NCI-H2171 (cell line): ENCODE data around the gene PTPRU.

Experiments used
- DNase-seq: peaks from one replicate; lab custom pipeline; 2025; lab: John Stamatoyannopoulos, UW

Gene PTPRU

DNA sequence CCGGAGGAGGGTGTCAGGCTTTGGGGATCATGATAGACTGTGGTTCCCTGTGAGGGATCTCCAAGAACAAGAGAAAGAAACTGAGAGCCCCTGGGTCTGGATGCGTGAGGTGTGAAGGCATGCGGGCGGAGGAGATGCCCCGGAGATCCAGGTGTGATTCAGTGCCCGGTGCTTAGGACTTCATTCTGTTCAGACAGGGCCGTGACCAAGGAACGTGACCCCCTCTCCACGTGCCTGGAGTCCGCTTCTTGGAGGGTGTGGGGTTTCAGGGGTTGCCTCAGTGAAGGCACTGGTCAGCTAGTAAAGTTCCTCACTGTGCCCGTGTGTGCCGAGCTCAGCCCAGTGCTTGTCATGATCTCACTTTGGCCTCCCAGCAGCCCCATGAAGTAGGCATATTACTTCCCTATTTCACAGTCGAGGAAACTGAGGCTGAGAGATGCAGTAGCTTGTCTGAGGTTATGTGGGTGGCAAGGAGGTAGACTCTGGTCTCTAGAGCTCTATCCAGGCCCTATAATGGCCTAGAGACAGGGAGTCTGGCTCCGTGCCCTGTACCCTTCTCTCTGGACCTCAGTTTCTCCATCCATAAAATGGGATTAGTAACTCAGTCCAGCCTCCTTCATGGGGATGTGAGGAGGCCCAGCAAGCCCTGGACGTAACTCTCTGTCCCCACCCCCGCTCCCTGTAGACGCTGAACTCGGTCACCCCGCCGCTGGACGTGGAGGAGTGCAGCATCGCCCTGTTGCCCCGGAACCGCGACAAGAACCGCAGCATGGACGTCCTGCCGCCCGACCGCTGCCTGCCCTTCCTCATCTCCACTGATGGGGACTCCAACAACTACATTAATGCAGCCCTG, 81.0 kb downstream of the PTPRU start:
- no peak for DNase-seq

DNA sequence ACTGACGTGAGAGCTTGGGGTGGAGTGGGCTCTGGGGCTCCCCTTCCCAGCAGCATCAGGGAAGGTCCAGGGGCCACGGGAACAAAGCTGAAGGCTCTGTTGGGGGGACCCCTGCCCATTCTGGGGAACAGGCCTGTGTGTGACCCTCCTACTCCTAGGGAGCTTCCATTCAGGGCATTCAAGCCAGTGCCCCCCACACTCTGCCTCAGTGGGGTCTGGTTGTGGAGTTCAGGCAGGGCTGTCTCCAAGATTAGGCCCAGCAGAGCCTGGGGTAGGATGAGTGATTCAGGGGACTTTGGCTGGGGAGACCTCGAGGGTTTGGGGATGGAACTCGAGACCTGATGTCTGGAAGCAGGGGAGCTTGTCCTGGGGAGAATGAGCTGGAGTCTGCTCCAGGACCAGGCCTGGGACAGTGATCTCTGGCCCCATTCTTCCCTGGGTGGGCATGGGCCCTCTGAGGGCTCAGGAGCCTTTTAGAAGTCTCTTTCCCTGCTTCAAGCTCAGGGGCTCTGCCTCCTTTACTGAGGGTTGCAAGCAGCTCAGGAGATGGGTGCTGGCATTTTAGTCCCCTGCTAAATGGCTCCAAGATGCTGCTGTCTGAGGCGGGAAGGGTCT, 81.7 kb downstream of the PTPRU start:
- DNase-seq, result no peak

DNA sequence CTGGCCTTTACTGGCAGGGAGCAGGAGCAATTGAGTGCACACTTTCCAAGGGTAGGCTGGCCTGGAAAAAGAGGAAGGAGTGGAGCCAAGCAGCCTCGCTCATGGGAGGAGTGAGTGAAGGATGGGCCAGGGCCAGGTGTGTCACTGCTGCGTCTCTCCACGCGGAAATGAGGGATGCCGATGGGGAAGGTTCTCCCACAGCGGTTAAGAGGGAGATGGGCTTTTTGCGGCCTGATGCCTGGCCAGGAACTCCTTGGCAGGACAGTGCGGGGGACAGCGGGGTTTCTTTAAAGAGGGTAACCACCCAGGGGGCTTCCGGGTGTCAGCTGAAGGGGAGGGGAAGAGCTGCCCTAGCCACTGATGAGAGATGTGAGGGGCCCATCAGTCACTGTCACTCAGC, 82.4 kb downstream of the PTPRU start:
- DNase-seq, result no peak

DNA sequence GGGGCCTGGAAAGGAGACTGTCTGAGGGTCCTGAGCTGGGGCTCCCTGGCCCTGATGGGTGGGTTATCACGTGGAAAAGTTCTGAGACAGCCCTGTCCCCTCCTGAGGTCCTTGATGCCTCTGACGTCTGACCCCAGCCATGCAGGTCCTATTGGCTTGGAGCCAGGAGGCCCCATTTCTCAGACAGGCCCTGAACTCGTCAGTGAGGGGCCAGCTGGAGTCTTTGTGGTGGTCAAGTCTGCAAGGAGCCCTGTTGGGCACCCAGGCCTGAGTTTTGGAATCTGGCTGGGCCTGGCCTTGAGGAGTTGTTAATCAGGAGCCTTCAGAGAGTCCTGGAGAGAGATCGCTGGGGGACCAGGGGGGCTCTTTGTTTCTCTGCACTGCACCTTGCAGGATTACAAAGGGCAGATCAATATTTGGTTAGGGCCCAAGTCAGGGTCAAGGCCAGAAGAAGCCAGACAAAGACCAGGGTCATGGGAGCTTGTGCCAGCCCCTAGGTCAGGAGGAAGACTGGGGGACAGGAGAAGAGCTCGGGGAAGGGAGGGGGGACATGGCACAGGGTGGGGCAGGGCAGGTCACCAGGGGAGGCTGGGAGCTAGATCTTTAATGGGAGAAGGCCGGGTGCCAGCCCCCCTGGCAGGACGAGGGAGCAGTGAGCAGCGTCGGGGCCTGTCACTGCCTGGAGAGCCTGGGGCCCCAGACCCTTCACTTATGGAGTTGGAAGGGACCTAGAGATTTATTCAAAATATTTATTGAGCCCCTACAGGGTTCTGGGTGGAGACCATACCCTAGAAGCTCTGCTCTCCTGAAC, 83.2 kb downstream of the PTPRU start:
- DNase-seq, result no peak

DNA sequence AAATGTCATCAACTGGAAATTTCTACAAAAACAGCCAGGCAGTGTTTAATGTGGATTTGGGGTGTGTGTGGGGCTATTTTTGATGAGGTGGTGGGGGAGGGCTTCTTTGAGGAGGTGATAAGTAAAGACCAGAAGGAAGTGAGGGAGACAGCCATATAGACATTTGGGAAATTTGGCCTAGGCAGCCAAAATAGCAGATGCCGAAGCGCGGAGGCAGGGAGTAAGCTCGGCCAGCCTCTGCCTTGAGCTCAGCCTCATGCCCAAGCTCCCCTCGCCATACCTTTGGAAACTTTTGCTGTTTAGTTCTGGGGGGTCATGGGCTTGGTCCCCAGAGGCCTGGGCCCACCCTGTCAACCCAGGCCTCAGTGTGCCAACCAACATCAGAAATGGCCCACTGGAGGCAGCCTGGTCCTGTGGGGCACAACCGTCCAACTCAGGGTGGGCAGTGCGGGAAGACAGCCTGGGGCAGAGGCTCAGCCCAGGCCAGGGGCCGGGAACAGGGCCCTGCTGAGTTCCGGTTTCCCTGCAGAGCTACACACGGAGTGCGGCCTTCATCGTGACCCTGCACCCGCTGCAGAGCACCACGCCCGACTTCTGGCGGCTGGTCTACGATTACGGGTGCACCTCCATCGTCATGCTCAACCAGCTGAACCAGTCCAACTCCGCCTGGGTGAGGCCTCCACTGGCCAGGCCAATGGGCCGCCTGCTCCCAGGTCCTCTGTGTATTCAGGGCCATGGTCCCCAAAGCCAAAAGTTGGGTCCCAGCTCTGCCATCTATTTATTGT, 84.0 kb downstream of the PTPRU start:
- DNase-seq, result no peak

DNA sequence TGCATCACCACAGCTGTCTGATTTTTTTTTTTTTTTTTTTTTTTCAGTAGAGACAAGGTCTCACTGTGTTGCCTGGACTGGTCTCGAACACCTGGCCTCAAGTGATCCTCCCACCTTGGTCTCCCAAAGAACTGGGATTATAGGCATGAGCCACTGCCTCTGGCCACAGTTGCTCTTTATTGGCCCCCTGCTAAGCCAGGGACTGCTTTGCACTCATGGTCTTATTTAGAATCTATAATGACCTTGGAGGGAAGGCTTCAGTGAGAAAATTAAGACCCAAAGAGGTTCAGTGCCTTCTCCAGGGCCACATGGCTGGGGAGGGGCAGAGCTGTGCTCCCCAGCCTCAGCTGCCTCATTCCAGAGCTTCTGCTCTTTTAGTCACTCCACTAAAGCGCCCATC, 84.9 kb downstream of the PTPRU start:
- DNase-seq, result no peak

DNA sequence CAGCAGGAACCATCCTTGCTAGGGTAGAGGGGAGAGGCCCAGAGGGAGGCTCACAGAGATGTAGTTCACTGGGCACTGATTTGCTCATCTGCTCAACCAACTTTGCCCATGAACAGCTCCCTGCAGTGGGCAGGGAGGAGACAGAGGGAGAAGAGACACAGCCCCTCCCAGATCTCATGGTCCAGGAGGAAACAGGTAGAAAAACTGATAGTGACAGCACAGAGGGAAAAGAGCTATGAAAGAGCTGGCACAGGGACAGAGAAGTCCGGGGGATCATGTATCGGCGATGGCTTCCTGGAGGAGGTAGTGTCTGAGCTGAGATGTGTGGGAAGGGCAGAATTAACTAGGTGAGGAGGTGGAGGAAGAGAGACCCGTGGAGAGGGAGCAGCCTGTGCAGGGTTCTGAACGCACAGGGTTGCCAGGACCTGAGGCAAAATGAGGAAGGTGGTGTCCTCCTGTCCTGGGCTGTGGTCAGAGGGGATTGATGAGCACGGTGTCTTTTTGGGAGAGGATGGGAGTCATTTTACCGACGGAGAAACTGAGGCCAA, 85.9 kb downstream of the PTPRU start:
- no peak for DNase-seq

DNA sequence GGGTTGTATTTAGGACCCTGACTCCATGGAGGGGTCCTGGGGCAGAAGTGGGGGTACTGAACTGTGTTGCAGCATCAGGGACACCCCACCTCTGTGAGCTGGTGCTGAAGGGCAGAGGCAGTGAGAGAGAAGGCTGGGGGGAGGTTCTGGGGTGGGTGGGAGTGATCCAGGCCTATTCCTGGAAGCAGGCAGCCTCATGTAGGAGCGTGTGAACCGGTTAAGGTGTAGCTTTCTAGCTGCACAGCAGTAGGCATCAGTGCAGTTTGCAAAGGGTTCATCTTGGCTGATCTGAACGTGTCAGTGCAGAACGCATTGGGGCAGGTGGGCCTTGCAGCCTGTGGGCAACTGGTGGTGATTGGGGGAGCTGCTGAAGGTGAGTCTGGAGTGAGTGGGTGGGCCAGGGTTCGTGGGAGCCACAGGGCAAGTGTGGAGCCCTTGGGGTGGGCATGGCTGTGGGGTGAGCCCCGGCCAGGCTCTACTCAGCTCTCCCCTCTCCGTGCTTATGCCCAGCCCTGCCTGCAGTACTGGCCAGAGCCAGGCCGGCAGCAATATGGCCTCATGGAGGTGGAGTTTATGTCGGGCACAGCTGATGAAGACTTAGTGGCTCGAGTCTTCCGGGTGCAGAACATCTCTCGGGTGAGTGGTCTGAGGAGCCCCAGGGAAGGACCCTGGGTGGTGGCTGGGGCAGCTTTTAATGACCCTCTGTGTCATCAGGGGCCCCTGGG, 86.7 kb downstream of the PTPRU start:
- no peak for DNase-seq

DNA sequence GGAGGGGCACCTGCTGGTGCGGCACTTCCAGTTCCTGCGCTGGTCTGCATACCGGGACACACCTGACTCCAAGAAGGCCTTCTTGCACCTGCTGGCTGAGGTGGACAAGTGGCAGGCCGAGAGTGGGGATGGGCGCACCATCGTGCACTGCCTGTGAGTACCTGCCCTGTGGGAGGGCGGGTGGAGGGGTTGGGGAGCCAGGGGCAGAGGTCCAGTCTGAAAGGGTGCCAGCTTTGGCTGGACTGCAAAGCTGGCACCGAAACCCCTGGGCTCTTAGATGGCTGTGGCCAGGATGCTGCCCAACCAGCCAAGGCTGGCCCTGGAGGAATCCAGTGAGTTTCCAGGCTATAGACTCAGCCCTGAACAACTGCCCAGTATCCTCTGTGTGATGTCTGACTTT, 87.3 kb downstream of the PTPRU start:
- DNase-seq, result no peak

DNA sequence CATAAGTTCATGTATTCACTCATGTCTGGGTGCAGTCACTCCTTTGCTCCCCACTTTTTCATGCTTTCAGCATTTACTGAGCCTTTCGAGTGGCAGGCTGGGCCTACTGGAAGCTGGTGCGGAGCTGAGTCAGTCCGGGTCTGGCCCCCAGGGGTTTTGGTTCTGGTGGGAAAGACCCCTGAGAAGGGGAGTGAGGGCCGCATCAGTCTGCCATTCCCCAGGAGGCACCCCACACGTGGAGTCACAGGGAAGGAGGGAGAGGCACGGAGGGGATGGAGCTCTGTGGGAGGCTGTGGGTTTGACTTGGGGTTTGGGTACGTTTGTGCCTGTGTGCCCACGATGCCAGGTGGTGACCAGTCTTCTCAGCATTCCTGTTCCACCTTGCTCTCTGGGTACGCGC, 87.9 kb downstream of the PTPRU start:
- no peak for DNase-seq

DNA sequence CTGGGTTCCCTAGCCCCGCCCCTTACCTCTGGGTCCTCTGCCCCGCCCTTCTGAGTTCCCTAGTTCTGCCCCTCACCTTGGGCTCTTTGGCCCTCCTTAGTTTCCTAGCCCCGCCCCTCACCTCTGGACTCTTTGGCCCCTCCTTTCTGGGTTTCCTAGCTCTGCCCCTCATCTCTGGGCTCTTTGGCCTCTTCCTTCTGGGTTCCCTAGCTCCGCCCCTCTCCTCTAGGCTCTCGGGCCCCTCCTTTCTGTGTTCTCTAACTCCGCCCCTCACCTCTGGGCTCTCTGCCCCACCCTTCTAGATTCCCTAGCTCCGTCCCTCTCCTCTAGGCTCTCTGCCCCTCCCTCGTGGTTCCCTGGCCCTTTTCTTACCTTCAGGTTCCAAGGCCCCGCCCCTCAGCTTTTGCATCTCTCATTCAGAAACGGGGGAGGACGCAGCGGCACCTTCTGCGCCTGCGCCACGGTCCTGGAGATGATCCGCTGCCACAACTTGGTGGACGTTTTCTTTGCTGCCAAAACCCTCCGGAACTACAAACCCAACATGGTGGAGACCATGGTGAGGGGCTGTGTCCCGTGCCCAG, 88.5 kb downstream of the PTPRU start:
- no peak for DNase-seq

DNA sequence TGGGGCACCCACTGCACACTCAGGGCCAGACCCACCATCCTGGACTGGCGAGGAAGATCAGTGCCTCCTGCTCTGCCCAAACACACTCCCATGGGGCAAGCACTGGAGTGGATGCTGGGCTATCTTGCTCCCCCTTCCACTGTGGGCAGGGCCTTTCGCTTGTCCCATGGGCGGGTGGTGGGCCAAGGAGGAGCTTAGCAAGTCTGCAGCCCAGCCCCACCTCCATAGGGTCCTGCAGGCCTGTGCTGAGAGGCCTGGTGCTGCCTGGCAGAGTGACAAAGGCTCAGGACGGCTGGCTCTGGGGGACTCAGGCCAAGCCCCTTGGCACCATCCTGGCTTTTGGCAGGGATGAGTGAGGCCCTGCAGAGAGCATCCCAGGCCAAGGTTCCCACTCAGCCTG, 89.4 kb downstream of the PTPRU start:
- no peak for DNase-seq

DNA sequence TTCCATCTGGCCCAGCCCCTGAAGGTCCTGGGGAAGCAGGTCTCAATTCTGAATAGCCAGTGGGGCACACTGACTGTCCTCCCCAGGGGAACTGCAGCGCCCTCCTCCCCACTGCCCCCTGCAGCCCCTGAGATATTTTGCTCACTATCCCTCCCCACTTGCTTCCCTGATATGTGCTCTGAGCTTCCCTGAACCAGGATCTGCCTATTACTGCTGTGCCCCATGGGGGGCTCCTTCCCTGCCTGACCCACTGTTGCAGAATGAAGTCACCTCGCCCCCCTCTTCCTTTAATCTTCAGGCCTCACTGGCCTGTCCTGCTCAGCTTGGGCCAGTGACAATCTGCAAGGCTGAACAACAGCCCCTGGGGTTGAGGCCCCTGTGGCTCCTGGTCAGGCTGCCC, 89.8 kb downstream of the PTPRU start:
- DNase-seq, result no peak

DNA sequence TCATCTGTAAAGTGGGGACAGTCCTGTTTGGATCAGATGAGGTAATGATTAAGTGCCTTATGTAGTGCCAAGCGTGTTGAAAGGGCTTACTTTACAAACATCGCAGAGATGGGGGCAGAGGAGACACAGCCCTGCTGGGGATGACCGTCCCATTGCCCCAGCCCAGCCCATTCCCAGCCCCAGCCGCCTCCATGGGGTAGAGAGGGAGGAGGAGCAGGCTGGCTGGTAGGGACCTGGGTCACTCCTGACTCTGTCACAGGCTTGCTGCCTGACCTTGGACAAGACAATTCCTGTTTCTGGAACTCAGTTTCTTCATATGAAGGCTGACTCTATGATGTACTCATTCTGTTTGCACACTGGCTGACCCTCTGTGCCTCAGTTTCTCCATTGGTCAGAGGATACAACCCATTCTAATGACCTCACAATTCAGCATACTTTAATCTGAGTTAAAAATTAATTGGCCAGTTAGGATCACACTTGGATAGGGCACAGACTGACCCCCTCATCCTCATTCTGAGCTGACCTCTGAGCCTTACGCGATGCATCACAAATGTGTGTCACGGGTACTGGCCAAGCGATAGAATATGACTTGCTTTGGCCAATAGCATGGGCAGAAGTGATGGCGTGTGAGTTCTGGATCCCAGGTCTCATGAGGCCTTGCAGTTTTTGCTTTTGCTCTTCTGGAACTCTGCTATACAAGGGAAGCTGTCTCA, 91.1 kb downstream of the PTPRU start:
- no peak for DNase-seq

DNA sequence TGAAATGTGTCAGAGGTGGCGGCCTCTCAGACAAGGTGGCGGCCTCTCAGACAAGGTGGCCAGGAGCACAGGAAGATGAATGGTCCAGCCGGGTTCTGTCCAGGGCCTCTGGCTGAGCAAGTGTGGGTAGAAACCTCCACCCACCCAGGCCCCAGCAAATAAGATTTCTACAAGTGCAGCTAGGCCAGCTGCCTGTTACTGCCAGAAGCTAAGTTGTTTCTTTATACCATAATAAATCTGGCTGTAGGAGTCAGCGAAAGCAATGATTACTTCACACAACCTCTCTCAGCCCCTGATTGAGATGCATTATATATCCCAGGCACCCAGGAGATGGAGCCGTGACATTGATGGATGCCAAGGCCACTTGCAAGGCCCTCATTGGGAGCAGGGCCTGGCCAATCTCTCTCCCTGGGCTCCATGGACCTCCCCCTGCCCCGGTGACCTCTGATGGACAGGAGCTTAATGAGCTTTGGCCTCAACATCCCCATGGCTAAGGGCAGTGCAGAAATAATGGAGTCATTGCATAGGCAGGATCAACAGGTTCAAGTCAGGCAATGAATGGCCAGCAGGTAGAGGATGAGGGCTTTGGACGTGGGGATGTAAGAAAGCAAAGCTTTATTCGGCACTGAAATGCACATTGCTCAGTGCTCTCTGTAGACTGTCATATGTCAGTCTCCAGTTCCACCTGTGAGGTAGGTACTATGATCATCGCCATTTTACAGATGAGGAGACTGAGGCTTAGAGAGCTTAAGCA, 92.9 kb downstream of the PTPRU start:
- no peak for DNase-seq

DNA sequence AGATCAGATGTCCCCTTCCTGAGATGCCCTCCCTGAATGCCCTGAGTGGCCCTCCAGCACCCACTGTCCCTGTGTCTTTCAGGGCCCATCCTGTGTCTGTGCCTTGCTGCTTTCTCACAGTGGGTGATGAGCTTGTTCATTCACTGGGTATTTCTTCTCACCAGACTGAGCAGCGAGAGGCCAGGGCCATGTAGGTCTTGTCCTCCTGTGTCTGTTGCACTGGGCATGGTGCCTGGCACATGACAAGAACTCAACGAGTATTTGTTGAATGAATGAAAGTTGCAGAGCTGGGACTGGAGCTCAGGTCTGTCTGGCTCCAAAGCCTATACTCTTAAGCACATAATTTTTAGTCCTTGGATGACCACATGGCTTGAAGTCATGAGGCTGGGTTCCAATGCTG, 93.8 kb downstream of the PTPRU start:
- DNase-seq, result no peak

DNA sequence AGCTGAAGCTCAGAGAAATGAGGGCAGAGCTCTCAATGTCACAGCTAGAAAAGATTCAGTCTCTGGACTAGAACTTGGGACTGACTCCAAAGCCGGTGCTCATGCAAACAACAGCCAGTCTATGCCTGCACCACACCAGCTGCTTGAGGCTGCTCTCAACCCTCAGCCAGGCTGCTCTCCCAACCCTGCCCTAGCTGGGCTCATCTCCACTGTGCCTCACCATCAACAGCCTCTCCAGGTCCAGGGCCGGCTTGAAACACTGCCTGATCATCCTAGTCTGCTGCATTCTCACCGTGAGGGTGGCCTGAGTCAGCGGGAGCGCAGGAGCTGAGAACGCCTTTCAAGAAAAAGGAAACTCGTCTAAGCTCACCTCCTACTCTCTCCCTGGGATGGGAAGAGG, 94.5 kb downstream of the PTPRU start:
- DNase-seq, result no peak

DNA sequence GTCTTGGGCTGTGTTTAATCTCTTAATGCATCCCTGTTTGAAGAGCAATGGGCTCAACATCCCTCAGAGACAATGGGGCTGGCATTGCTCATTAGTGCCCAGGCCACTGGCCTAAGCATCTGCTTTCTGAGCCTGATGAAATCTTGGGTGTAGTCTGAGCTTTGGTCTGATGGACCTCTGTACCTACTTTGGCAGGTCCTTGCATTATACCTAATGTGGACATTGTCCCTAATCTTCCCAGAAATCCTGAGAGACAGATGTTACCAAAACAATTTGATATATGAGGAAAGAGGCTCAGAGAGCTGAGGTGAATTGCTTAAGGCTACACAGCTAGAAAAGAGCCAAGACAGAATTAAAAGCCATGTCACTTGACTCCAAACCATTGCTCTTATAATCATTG, 95.0 kb downstream of the PTPRU start:
- DNase-seq, result no peak

DNA sequence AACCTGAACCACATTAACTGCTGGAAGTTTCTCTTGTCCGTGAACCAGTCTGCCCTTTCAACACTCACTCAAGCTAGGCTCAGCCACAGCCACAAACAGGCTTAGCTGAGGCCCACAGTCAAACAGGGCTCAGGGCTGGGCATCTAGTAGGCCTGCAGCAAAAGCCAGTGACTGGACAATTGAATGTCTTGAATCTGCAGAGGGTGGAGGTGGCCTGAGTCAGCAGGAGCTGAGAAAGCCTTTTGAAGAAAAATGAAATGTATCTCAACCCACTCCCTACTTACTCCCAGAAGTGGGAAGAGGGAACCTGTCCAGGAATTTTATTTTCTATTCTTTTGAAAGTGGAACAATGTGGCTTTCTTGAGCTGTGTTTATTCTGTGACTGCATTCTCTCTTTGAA, 95.4 kb downstream of the PTPRU start:
- DNase-seq, result no peak
